NK-92 (cell line): ENCODE measurements around the gene CCDC88A.
"Not testable (repeated sequence)": the region's sequence is repeated elsewhere in the genome, so short reads cannot be mapped to it uniquely, and the experiment has no call there.

Experiments
- DNase-seq: peaks from one replicate; lab custom pipeline; 2025; ENCODE audit not compliant: unreplicated experiment; lab: John Stamatoyannopoulos, UW

Gene CCDC88A

DNA sequence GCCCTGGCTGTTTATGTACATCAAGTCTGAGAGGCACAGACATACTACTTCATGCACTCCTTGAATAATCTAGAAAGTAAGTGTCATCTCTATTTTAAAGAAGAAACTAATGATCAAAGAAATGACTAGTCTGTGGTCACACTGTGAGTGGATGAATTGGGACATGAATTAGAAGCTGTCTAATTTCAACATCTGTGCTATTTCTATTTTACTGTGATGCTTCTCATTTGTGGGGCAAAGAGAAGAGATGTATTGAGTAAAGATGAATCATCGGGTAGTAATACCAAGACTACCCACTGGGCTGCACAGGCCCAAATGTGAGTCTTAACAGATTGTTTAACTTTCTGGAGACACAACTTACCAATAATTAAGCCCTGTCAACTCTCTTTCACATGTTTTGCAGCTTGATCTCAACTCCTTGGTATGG lies 108.2 kb downstream of the CCDC88A start:
- no peak for DNase-seq

DNA sequence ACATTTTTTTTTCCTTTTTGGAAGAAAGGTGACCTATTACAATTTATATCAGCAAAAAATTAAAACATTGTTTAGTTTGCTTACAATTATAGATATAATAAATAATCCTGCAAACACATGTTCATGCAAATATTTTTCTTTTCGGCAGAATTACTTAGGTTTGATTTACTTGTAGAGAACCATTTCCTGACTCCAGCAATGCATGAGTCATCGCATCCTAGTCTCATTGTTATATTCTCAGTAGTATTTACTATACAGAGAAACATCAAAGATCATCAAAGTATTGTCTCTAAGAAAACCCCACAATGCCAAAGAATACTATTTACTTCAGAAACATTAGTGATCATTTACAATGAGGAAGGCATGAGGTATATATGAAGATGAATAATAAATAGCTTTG lies 110.2 kb downstream of the CCDC88A start:
- no peak for DNase-seq

DNA sequence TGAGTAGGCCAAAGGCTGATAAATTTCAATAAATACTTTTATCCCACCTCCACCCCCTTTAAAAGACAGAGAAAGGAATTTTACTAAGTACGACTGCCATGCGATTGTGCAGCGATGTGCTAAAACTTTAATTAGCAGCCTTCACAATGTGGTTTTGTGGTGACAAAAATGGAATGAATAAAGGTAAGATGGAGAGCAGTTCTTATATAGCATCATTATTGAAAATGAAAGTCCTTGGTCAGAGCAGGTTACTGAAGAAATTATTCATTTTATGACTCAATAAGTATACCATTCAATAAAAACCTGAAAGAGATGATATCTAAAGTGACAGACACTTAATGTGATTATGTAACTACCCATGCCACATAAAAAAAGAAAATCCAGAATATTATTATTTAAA lies 117.4 kb downstream of the CCDC88A start:
- DNase-seq, result no peak

DNA sequence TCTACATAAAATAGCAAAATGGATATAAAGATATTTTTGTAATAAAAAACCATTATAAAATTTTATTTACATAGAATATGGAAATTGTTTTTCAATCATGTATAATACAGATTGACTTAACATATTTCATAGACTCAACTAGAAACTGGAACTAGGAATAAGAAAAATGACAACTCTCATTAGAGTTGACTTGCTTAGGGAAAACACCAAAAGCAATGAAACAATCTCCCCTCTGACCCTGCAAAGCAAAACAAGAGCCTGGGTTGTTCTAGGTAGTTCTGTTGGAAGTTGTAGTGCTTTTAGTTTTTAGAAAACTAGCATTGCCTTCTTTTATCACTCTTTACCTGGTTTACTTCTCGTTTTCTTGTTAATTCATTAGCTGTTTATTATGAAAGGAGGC lies 118.4 kb downstream of the CCDC88A start:
- no peak for DNase-seq

DNA sequence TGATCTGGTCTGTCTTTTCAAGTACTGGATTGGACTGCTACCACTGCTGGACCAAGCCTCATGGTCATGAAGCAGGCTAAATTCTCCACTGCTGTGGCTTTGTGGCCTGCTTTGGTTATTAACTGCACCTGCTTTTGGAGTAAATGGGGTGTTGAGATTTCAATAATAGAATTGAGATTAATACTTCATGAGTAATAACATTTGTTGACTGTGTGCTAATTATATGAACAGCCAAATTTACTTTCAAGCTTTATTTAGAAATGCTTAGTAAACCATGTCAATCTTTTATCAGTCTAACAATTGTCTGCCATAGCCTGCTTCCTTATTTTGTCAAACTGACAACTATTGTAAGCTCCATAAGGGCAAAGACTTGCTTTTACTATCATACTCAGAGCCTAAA lies 123.3 kb downstream of the CCDC88A start:
- DNase-seq, result no peak

DNA sequence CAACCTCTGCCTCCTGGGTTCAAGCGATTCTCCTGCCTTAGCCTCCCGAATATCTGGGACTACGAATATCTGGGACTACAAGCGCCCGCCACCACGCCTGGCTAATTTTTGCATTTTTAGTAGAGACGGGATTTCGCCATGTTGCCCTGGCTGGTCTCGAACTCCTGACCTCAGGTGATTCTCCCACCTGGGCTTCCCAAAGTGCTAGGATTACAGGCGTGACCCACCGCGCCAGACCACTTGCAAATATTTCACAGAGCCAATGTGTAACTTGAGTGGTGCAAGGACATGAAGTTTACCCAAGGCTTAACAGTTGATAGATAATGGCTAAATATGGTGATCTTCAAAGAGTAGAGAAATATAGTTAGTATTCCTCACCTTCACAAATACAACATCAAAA lies 136.6 kb downstream of the CCDC88A start:
- no peak for DNase-seq

DNA sequence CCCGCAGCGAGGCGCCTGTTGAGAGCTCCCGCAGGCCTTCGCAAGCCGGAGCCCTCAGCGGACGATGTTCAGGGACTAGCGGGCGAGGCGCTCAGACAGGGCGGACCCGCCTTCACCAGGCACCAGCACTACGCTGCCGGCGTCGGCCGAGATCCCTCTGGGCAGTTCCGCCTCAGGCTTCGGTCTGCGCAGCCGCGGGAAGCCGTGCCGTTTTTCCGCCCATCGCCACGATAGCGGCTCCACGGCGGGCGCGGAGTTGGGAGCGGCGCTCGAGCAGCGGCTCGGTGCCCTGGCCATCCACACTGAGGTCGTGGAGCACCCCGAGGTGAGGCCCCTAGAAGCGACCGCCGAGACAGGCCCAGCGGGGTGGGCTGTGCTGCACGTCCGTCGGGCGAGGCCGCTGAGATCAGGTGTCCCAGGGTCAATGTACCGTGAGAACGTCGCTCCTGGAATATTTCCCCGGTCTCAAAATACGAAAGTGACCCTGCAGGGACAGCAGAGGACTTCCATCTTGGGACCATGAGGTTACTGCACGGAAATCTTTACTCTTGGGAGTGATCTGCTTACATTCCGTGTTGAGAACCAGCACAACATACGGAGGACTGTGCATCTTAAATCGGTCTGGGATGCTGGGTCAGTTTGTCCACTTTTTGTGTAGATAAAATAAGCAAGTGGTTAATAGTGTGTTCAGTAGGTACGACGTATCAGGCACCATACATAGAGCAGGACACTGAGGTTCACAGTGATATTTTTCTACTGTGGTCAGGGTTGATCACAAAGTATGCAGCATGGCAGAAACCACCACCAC lies 137.3 kb downstream of the CCDC88A start:
- DNase-seq, result peak; percentile 7

DNA sequence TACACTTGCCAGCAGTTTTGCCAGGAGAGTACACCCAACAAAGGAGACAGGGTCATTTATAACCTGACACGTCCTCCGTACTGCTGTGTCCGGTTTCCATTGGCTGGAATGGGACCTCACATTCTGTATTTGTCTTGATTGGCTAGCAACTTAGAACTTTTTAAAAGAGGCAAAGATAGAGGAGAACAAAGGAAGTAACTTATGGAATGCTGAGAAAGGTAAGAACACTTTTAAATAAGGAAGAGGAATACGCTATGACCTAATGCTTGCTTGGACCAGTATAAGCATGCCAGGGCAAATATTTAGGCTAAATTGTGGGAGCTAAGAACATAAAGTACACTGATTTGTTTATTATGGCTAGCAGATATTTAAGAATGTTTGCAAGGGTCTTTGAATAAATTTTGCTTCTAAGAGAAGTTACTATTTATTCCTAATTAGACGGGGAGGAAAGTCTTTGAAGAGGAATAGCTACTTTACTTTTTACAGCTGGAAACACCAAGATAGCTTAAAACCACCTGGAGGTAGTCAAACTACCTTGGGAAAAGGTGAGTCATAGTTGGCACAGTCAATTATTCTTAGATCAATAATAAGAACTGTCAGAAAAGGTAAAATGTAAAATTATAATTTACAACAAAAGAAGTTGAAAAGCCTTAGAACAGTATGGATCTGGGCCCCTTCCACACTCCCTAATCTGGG lies 138.7 kb downstream of the CCDC88A start:
- DNase-seq, result not testable (repeated sequence)

DNA sequence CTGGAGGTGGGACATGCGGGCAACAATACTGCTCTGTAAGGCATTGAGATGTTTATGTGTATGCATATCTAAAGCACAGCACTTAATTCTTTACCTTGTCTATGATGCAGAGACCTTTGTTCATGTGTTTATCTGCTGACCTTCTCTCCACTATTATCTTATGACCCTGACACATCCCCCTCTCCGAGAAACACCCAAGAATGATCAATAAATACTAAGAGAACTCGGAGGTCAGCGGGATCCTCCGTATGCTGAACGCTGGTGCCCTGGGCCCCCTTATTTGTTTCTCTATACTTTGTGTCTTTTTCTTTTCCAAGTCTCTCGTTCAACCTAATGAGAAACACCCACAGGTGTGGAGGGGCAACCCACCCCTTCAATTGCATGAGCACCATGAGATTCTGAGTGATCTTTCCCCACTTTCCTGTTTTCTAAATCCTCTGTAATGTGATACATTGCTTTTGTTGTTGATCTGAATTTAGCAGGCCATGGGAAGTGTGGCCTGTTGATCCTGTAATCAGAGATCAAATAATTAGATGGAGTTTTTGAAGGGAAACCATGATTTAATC lies 139.7 kb downstream of the CCDC88A start:
- DNase-seq, result not testable (repeated sequence)

DNA sequence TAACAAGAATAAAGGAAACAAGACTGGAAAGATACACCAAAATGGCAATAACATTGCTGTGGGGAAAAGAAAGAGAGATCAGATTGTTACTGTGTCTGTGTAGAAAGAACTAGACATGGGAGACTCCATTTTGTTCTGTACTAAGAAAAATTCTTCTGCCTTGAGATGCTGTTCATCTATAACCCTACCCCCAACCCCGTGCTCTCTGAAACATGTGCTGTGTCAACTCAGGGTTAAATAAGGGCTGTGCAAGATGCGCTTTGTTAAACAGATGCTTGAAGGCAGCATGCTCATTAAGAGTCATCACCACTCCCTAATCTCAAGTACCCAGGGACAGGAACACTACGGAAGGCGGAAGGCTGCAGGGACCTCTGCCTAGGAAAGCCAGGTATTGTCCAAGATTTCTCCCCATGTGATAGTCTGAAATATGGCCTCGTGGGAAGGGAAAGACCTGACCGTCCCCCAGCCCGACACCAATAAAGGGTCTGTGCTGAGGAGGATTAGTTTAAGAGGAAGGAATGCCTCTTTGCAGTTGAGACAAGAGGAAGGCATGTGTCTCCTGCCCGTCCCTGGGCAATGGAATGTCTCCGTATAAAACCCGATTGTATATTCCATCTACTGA lies 140.3 kb downstream of the CCDC88A start:
- DNase-seq, result not testable (repeated sequence)

DNA sequence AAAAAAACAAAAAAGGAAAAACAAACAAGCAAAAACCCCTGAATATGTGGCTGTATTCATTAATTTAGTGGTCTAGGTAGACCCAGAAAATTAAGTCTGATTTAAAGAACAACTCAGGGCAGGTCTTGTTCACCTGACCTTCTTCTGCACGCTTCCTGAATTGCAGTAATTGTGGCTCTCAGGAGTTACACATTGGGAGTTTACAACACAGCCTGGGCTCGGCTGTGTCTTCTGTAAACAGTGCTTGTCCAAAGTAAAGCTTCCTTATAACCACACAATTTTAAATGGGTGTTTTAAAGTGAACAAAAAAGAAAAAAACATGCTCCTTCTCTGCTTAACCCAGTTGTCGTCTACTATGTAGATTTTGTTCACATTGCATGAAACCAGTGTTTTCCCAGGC lies 142.3 kb downstream of the CCDC88A start:
- no peak for DNase-seq

DNA sequence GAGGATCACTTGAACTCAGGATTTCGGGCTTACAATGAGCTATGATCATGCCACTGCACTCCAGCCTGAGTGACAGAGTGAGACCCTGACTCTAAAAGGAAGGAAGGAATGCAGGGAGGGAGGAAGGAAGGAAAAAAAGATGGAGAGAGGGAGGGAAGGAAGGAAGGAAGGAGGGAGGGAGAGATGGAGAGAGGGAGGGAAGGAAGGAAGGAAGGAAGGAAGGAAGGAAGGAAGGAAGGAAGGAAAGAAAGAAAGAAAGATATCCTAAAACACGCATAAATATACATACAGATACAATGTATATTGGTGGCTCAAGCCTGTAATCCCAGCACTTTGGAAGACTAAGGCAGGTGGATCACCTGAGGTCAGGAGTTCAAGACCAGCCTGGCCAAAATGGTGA lies 145.3 kb downstream of the CCDC88A start:
- DNase-seq, result not testable (repeated sequence)

DNA sequence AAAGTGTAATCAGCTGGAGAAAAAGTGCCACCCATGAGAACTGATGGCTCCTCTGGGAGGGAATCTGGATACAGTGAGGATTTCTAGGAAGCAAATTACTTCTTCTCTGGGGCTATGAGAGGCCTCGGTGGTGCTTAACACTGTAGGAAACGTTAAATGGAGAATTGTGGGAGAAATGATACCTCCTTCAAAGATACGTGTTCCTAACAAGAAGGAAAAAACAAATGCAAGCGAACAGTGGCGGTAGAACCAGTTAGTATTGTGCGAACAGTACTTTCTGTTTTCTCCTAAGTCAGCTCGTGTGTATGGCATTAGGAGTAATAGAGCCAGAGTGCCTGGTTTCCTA lies 150.0 kb downstream of the CCDC88A start:
- DNase-seq, result no peak

DNA sequence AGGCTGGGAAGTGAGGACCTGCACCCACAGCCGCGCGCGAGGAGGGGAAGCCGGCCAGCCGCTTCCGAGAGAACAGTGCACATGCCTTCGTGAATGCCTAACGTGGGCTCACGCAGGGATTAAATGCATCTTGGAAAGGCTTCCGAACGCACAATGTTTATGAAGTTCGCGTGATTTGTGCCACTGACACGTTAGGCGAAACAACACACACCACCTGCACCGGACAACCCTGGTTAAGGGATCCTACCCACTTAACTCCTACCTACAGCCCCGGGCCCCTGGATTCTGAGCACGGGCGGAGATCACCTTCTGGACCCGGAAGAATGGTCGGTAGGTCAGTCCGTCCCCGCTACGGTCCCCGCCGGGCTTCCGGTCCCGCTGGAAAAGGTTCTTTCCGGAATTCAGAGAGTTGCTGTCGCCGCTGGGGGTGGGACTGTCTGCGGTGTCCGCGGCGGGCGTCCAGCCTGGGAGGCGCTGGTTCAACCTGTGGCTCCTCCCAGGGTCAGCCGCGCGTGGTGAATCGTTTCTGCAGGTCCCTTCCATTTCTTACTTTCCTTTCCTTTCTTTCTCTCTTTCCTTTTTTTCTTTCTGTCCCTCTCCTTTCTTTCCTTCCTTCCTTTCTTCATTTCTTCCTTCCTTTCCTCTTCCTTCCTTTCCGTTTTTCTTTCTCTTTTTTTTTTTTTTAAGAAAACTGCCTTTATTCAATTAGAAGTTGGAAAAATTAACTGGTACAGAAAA lies 150.6 kb downstream of the CCDC88A start, which contains the start of gene MTIF2:
Gene MTIF2, minus strand, starts transcription at position 325 of the 738 bp plus-strand sequence. CDS start 5,373 bp downstream, outside the sequence.
- DNase-seq, result peak; percentile 35

DNA sequence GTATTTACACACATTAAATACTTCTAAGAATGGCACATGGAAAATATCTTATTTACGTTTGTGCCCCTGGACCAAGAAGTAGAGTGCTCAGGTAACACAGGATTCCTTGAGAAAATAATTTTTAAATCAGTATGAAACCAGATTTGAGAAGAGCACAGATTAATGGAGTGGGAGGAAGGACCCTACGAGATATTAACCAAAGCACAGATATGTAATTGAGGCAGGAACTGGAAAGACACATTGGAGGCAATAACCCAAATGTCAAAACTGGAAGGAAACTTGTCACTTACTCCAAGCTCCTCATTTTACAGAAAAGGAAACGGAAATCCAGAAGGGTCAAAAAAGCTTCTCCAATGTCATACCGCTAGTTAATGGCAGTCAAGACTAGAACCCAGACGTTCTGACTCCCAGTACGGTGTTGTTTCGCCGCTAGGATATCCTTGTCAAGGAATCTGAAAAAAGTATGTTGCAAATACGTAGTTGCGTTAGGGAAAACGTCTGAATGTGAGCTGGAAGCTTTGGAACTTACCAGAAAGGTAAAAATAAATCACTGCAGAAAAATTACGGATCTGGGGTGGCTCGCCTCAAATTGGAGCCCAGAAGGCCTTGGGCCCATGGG lies 151.3 kb downstream of the CCDC88A start:
- no peak for DNase-seq

DNA sequence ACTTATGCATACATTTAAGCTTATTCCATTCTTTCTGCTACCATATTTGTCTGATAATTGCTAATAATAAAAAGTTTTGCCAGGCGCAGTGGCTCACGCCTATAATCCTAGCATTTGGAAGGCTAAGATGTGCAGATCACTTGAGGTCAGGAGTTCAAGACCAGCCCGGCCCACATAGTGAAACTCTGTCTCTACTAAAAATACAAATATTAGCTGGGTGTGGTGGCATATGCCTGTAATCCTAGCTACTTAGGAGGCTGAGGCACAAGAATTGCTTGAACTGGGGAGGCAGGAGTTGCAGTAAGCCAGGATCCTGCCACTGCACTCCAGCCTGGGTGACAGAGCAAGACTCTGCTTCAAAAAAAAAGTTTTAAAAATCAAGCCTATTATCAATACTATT lies 160.1 kb downstream of the CCDC88A start:
- not testable (repeated sequence) for DNase-seq

DNA sequence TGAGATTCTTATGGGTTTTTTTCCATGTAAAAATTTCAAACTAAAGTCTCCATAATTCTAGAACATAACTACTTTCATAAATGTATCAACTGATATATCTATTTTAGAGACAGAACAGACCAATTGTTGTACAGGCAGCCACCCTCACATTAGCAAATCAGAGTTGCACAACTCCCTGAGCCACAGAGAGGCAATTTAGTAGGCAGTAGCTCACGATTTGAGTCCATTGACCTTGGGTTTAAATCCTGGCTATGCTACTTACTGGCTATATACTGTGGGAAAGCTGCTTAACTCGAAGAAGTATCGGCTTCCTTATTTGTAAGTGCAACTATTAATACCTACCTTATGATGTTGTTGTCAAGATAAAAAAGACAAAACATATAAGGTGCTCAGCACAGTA lies 166.8 kb downstream of the CCDC88A start:
- DNase-seq, result no peak

DNA sequence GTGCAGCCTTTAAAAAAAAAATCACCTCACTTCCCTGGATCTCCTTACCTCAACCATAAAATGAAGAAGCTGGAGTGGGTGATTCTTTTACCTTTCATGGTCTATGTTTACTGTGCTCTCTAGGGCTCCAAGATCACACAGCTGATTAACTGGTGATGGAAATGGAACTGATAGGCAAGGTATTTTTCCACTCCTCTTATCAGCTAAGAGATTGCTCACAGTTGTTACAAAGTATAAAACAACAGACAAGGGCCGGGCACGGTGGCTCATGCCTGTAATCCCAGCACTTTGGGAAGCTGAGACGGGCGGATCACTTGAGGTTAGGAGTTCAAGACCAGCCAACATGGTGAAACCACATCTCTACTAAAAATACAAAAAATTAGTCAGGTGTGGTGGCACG lies 172.6 kb downstream of the CCDC88A start:
- DNase-seq, result no peak

DNA sequence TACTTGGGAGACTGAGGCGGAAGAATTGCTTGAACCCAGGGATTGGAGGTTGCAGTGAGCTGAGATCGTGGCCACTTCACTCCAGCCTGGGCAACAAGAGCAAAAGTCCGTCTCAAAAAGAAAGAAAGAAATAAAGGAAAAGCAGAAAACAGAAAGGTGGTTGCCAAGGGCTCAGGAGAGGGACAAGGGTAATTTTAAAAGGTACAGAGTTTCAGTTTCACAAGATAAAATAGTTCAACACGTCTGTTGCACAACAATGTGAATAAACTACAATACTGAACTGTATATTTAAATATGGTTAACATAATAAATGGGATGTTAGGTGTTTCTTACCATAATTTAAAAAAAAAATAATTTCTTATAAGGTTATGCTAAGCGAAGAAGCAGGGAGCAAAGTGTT lies 174.2 kb downstream of the CCDC88A start:
- no peak for DNase-seq

DNA sequence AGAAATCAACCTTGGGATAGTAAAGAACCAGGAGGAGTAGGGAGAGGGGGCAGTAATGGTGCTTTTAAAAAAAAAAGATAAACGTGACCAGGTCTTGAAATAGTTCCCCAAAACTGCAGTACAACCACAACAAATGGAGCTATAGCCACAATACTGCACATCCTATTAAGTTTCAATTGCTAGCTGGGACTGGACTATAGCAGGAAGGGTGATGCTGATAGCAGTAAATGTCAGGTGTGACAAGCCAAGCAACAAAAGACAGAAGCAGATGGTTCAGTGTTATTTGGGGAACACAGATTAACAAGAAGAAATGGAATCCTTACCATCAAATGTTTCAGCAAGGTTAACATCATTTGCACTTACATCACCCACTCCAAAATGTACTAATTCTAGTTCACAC lies 177.0 kb downstream of the CCDC88A start:
- no peak for DNase-seq

DNA sequence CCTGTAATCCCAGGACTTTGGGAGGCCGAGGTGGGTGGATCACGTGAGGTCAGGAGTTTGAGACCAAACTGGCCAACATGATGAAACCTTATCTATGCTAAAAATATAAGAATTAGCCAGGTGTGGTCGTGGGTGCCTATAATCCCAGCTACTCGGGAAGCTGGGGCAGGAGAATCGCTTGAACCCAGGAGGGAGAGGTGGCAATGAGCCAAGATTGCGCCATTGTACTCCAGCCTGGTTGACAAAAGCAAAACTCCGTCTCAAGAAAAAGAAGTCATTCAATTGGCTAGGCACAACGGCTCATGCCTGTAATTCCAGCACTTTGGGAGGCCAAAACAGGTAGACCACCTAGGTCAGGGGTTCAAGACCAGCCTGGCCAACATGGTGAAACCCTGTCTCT lies 178.1 kb downstream of the CCDC88A start:
- not testable (repeated sequence) for DNase-seq
